HCT116 (cell line): ENCODE data around the gene TMEM164. TPM values are rescaled to one million over a fixed set of nuclear protein-coding genes. Genes with fewer than 3 reads are reported as not detected.

Experiments
- ATAC-seq: fragments of 200-7000 bp; cut with Tn5 transposase; 2 replicates; pipeline ENCODE4 v1.9.1; 2020; ENCODE audit warnings: mild to moderate bottlenecking, moderate library complexity
- BruUV-seq: library from RNA; stranded (reverse); fragments of 400-500 nt; replicated peaks from 2 replicates; lab custom pipeline; 2021; lab: Mats Ljungman, UMichigan
- CTCF ChIA-PET: fragments of 300-600 bp; sonication (Branson Sonifier 250); formaldehyde crosslinking; loops from one replicate; lab custom pipeline; 2021; ENCODE audit warnings: antibody characterized with exemption; lab: Charles Lee
- POLR2A ChIA-PET: fragments of 300-600, 350-600 bp; sonication (Branson Sonifier 250); formaldehyde crosslinking; loops from one replicate; lab custom pipeline; 2021; ENCODE audit warnings: antibody characterized with exemption; lab: Charles Lee
- RAD21 ChIA-PET, 2 experiments: fragments of 300-600 bp; sonication (Branson Sonifier 250); formaldehyde crosslinking; loops; one replicate each; lab custom pipeline; 2023; ENCODE audit warnings: low total read pairs in 2 of 2; ENCODE audit not compliant: uncharacterized antibody in 2 of 2, unreplicated experiment in 2 of 2, low non-redundant PET in 1 of 2; lab: Charles Lee
- DNase-seq: peaks from one replicate; pipeline ENCODE4 v3.0.0-alpha.2; 2010; ENCODE audit warnings: low read depth, low spot score
- H2AFZ ChIP-seq: fragments of 200-600 bp; shearing (Covaris generic), sonication (generic); 2 replicates; pipeline ENCODE4 v1.6.1; 2017; ENCODE audit warnings: low read depth, mixed run types, mixed read lengths, antibody characterized with exemption, low read length; ENCODE audit not compliant: poor library complexity, severe bottlenecking
- H3K27ac ChIP-seq: 2 replicates; pipeline ENCODE4 v1.5.1; 2012; ENCODE audit warnings: low read depth, low read length
- H3K27me3 ChIP-seq: fragments of 200-600 bp; sonication (generic); 2 replicates; pipeline ENCODE4 v1.6.1; 2016; ENCODE audit warnings: mixed run types, low read length, mixed read lengths; ENCODE audit not compliant: insufficient read depth
- H3K36me3 ChIP-seq, 2 experiments: fragments of 200-500 bp in 1 of 2; fragments of 200-600 bp in 1 of 2; sonication (Bioruptor generic) in 1 of 2; sonication (generic) in 1 of 2; 2 replicates each; pipeline versions ENCODE4 v1.5.1 to v1.6.1; 2014 to 2016; ENCODE audit warnings: low read length in 2 of 2, inconsistent platforms in 1 of 2, mixed read lengths in 1 of 2, mixed run types in 1 of 2; ENCODE audit not compliant: insufficient read depth in 2 of 2, control insufficient read depth in 1 of 2
- H3K4me1 ChIP-seq, 2 experiments: fragments of 200-600 bp in 1 of 2; sonication (generic) in 1 of 2; 2 replicates each; pipeline versions ENCODE4 v1.5.1 to v1.6.1; 2012 to 2017; ENCODE audit warnings: low read length in 2 of 2, inconsistent platforms in 1 of 2, mild to moderate bottlenecking in 1 of 2, mixed read lengths in 1 of 2, mixed run types in 1 of 2, moderate library complexity in 1 of 2; ENCODE audit not compliant: insufficient read depth in 2 of 2, control insufficient read depth in 1 of 2
- H3K4me2 ChIP-seq: fragments of 200-600 bp; sonication (generic); 2 replicates; pipeline ENCODE4 v1.6.1; 2017; ENCODE audit warnings: mixed run types, low read length, mixed read lengths
- H3K4me3 ChIP-seq, 2 experiments: fragments of 200-600 bp in 1 of 2; sonication (generic) in 1 of 2; replicated peaks in 1 of 2; 2 replicates each; pipeline ENCODE4 v1.5.1; 2011 to 2016; ENCODE audit warnings: low read length in 2 of 2, control low read depth in 1 of 2, low read depth in 1 of 2, mild to moderate bottlenecking in 1 of 2, mixed read lengths in 1 of 2, mixed run types in 1 of 2
- H3K79me2 ChIP-seq: fragments of 200-600 bp; sonication (generic); 2 replicates; pipeline ENCODE4 v1.6.1; 2017; ENCODE audit warnings: mild to moderate bottlenecking, mixed run types, low read length, moderate library complexity, mixed read lengths; ENCODE audit not compliant: insufficient read depth
- H3K9ac ChIP-seq: fragments of 200-600 bp; sonication (generic); 2 replicates; pipeline ENCODE4 v1.6.1; 2016; ENCODE audit warnings: low read length, mixed read lengths
- H3K9me2 ChIP-seq: fragments of 200-600 bp; sonication (generic), shearing (Covaris generic); 2 replicates; pipeline ENCODE4 v1.6.1; 2017; ENCODE audit warnings: mixed run types, mild to moderate bottlenecking, moderate library complexity; ENCODE audit not compliant: insufficient read depth
- H3K9me3 ChIP-seq, 2 experiments: fragments of 200-500 bp in 1 of 2; fragments of 200-600 bp in 1 of 2; sonication (Bioruptor generic) in 1 of 2; sonication (generic) in 1 of 2; 2 replicates each; pipeline ENCODE4 v1.6.1; 2014 to 2017; ENCODE audit warnings: low read length in 2 of 2, mixed read lengths in 2 of 2, inconsistent platforms in 1 of 2, low read depth in 1 of 2, mild to moderate bottlenecking in 1 of 2, mixed run types in 1 of 2, moderate library complexity in 1 of 2; ENCODE audit not compliant: control insufficient read depth in 1 of 2, insufficient read depth in 1 of 2
- H4K20me1 ChIP-seq: fragments of 200-600 bp; sonication (generic), shearing (Covaris generic); 2 replicates; pipeline ENCODE4 v1.6.1; 2017; ENCODE audit warnings: mixed run types, mild to moderate bottlenecking, moderate library complexity; ENCODE audit not compliant: insufficient read depth
- ELF1 ChIP-seq: IDR thresholded peaks from 2 replicates; pipeline ENCODE4 v1.6.1; 2012; ENCODE audit warnings: low read depth, borderline replicate concordance
- FOSL1 ChIP-seq: IDR thresholded peaks from 2 replicates; pipeline ENCODE4 v1.6.1; 2012; ENCODE audit warnings: low read depth
- POLR2AphosphoS5 ChIP-seq: IDR thresholded peaks from 2 replicates; pipeline ENCODE4 v1.6.1; 2011; ENCODE audit warnings: mild to moderate bottlenecking, low read depth, low read length, moderate library complexity
- SIN3A ChIP-seq: IDR thresholded peaks from 2 replicates; pipeline ENCODE4 v1.6.1; 2012; ENCODE audit warnings: low read depth
- ZFX ChIP-seq: fragments of 450-650 bp; IDR thresholded peaks from 2 replicates; pipeline ENCODE4 v1.6.1; 2017
- intact Hi-C: fragments of 100-400 bp; cut with micrococcal nuclease; formaldehyde crosslinking; loops from 2 replicates; pipeline ENCODE4 v1.10.0; 2022
- total RNA-seq: library from RNA; stranded (reverse); gene quantifications from one replicate; pipeline ENCODE4 v1.2.1, GENCODE V29; 2021; ENCODE audit not compliant: unreplicated experiment
- TF ChIP-seq, protein P1 (sequence below): IDR thresholded peaks from 2 replicates; pipeline ENCODE4 v1.6.1; 2012
- TF ChIP-seq, protein P2 (sequence below): IDR thresholded peaks from 2 replicates; pipeline ENCODE4 v1.6.1; 2011; ENCODE audit warnings: mild to moderate bottlenecking, low read length, moderate library complexity; ENCODE audit not compliant: insufficient replicate concordance; ENCODE audit errors: extremely low read depth
- TF ChIP-seq, protein P3 (sequence below): IDR thresholded peaks from 2 replicates; pipeline ENCODE4 v1.6.1; 2012

The TMEM164 gene
- total RNA-seq, 1 experiment from 2014 or later: 18.7 TPM

DNA sequence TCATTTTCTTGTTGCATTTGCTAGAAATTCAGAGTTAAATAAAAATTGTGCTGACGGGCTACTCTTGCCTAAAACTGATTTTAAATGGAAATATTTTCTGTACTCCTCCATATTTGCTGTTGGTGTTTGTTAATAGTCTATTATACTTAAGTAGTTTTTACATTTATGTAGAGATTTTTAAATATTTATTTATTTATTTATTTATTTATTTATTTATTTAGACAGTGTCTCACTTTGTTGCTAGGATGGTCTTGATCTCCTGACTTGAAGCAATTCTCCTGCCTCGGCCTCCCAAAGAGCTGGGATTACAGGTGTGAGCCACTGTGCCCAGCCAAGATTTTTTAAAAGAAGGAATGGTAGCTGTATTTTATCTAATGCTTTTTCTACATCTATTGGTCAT, 68.1 kb downstream of the TMEM164 start:
- Histone ChIP-seq H3K4me3 (no peak overlapping the region), H3K36me3 (no peaks in the 10 kb centered on the region), H3K27ac (no peak overlapping the region), H3K4me1 (no peaks in the 10 kb centered on the region), H3K9me2 (no peaks in the 10 kb centered on the region), H3K9ac (no peak overlapping the region), H3K27me3 (no peaks in the 10 kb centered on the region), H4K20me1 (no peaks in the 10 kb centered on the region), H3K4me2 (no peak overlapping the region), H3K9me3 (no peaks in the 10 kb centered on the region), H3K79me2 (no peaks in the 10 kb centered on the region), H2AFZ (no peak overlapping the region)
- TF ChIP-seq ZFX (no peak), ELF1 (no peak), FOSL1 (no peak), POLR2AphosphoS5 (no peak)
- TF ChIP-seq, protein P1, sequence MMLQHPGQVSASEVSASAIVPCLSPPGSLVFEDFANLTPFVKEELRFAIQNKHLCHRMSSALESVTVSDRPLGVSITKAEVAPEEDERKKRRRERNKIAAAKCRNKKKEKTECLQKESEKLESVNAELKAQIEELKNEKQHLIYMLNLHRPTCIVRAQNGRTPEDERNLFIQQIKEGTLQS: no peak
- TF ChIP-seq, protein P2, sequence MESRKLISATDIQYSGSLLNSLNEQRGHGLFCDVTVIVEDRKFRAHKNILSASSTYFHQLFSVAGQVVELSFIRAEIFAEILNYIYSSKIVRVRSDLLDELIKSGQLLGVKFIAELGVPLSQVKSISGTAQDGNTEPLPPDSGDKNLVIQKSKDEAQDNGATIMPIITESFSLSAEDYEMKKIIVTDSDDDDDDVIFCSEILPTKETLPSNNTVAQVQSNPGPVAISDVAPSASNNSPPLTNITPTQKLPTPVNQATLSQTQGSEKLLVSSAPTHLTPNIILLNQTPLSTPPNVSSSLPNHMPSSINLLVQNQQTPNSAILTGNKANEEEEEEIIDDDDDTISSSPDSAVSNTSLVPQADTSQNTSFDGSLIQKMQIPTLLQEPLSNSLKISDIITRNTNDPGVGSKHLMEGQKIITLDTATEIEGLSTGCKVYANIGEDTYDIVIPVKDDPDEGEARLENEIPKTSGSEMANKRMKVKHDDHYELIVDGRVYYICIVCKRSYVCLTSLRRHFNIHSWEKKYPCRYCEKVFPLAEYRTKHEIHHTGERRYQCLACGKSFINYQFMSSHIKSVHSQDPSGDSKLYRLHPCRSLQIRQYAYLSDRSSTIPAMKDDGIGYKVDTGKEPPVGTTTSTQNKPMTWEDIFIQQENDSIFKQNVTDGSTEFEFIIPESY: no peak
- TF ChIP-seq, protein P3, sequence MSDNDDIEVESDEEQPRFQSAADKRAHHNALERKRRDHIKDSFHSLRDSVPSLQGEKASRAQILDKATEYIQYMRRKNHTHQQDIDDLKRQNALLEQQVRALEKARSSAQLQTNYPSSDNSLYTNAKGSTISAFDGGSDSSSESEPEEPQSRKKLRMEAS: no peak
- POLR2A ChIA-PET: no interaction called here
- DNase-seq: no peak
- RAD21 ChIA-PET: no interaction called here
- no TSS peak for BruUV-seq
- intact Hi-C loops: no loop called here
- no peak for ATAC-seq
- CTCF ChIA-PET: no interaction called here

DNA sequence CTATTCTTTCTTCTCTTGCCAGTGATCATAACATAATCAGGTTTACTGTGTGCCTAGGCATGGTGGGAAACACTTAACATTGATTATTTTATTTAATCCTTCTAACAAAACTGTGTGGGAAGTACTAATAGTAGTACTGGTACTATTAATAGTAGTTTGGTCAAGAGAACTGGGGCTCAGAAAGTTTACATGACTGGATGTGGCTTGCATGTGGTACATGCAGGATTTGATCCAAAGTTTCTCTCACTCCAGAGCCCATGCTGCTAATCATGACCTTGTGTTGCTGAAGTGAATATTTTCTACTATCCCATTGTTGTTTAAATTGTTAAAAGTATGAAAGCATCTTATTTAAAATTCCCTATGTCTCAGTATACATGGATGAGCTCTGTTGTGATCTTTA, 78.4 kb downstream of the TMEM164 start:
- Histone ChIP-seq H4K20me1 (no peaks in the 10 kb centered on the region), H3K79me2 (no peaks in the 10 kb centered on the region), H3K27me3 (no peaks in the 10 kb centered on the region), H3K9me3 (no peaks in the 10 kb centered on the region), H3K9ac (no peak overlapping the region), H3K27ac (no peak overlapping the region), H2AFZ (no peak overlapping the region), H3K9me2 (no peaks in the 10 kb centered on the region), H3K4me2 (no peak overlapping the region), H3K4me3 (no peak overlapping the region), H3K36me3 (no peaks in the 10 kb centered on the region), H3K4me1 (peaks cover 0 to 4% of the 10 kb centered on the region in 2 experiments; a peak in 2 of 4 replicates)
- POLR2A ChIA-PET: no interaction called here
- BruUV-seq: no TSS peak
- ATAC-seq: no peak
- no peak for DNase-seq
- intact Hi-C loops: no loop called here
- no peak for TF ChIP-seq FOSL1
- TF ChIP-seq POLR2AphosphoS5: no peak
- TF ChIP-seq, protein P2: no peak
- no peak for TF ChIP-seq SIN3A
- RAD21 ChIA-PET: no interaction called here
- CTCF ChIA-PET: no interaction called here
